ENCODE results near the gene NTN1.

The NTN1 gene

GRCh38 chr17:9116311-9116835 is 95.1 kb downstream of the NTN1 start:
- H3K4me3 ChIP-seq (ENCODE audit: low read length): no peak overlapping the region
- H4K20me1 ChIP-seq (ENCODE audit: insufficient read depth, low read length): no peaks in the 10 kb centered on the region
- TF ChIP-seq, protein P1, sequence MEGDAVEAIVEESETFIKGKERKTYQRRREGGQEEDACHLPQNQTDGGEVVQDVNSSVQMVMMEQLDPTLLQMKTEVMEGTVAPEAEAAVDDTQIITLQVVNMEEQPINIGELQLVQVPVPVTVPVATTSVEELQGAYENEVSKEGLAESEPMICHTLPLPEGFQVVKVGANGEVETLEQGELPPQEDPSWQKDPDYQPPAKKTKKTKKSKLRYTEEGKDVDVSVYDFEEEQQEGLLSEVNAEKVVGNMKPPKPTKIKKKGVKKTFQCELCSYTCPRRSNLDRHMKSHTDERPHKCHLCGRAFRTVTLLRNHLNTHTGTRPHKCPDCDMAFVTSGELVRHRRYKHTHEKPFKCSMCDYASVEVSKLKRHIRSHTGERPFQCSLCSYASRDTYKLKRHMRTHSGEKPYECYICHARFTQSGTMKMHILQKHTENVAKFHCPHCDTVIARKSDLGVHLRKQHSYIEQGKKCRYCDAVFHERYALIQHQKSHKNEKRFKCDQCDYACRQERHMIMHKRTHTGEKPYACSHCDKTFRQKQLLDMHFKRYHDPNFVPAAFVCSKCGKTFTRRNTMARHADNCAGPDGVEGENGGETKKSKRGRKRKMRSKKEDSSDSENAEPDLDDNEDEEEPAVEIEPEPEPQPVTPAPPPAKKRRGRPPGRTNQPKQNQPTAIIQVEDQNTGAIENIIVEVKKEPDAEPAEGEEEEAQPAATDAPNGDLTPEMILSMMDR (IDR thresholded peaks at IDR 0.05; ENCODE audit: low read depth, low read length): no peak
- no peak for TF ChIP-seq EZH2phosphoT487 (IDR thresholded peaks at IDR 0.05; ENCODE audit: low read depth)
- H3K9me3 ChIP-seq (ENCODE audit: insufficient read depth, low read length): no peaks in the 10 kb centered on the region
- no peaks in the 10 kb centered on the region for H3K36me3 ChIP-seq (replicated peaks; ENCODE audit: low read depth, low read length)
- H2AFZ ChIP-seq (ENCODE audit: low read depth, low read length): no peak overlapping the region
- H3K9ac ChIP-seq (ENCODE audit: low read length): no peak overlapping the region
- no peaks in the 10 kb centered on the region for H3K79me2 ChIP-seq (ENCODE audit: low read length)
- H3K4me2 ChIP-seq (ENCODE audit: low read length): no peak overlapping the region
- H3K4me1 ChIP-seq (ENCODE audit: low read length): peaks cover under 1% of the 10 kb centered on the region; the same call in 1 of the 2 replicates
- no peak overlapping the region for H3K27ac ChIP-seq (ENCODE audit: low read length)
- H3K27me3 ChIP-seq (ENCODE audit: low read depth, low read length): no peaks in the 10 kb centered on the region

GRCh38 chr17:9116861-9117568 is 95.7 kb downstream of the NTN1 start:
- no peak overlapping the region for H2AFZ ChIP-seq (ENCODE audit: low read depth, low read length)
- no peaks in the 10 kb centered on the region for H3K36me3 ChIP-seq (replicated peaks; ENCODE audit: low read depth, low read length)
- no peaks in the 10 kb centered on the region for H3K9me3 ChIP-seq (ENCODE audit: insufficient read depth, low read length)
- no peak overlapping the region for H3K4me2 ChIP-seq (ENCODE audit: low read length)
- TF ChIP-seq EZH2phosphoT487 (IDR thresholded peaks at IDR 0.05; ENCODE audit: low read depth): no peak
- TF ChIP-seq, protein P1 (IDR thresholded peaks at IDR 0.05; ENCODE audit: low read depth, low read length): no peak
- no peaks in the 10 kb centered on the region for H4K20me1 ChIP-seq (ENCODE audit: insufficient read depth, low read length)
- no peak overlapping the region for H3K27ac ChIP-seq (ENCODE audit: low read length)
- no peaks in the 10 kb centered on the region for H3K79me2 ChIP-seq (ENCODE audit: low read length)
- no peak overlapping the region for H3K9ac ChIP-seq (ENCODE audit: low read length)
- H3K27me3 ChIP-seq (ENCODE audit: low read depth, low read length): no peaks in the 10 kb centered on the region
- no peak overlapping the region for H3K4me3 ChIP-seq (ENCODE audit: low read length)
- peaks cover 6% of the 10 kb centered on the region; the same call in 1 of the 2 replicates for H3K4me1 ChIP-seq (ENCODE audit: low read length)

DNA sequence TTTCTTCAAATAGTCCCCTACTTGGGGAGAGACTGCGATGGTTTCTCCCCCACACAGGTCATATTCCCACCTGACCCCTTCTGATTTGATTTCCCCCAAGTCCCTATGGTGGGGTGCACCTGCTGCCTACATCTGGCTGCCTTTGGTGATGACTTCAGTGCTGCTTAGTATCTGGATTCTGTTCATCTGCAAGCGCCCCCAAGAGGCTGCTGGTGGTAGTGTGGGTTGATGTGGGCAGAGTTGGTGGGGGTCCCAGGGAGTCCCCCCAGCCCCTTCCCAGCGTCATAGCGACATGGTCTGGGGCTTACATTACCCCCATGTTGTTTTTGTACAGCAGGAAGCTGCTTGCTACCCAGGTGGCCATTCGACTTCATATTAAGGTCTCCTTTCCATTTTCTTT is 99.2 kb downstream of the NTN1 start:
- Histone ChIP-seq H3K4me2 (ENCODE audit: low read length) (no peak overlapping the region), H3K27ac (ENCODE audit: low read length) (no peak overlapping the region), H3K27me3 (ENCODE audit: low read depth, low read length) (no peaks in the 10 kb centered on the region), H3K4me3 (ENCODE audit: low read length) (no peak overlapping the region), H2AFZ (ENCODE audit: low read depth, low read length) (no peak overlapping the region), H3K9me3 (ENCODE audit: insufficient read depth, low read length) (no peaks in the 10 kb centered on the region), H4K20me1 (ENCODE audit: insufficient read depth, low read length) (no peaks in the 10 kb centered on the region), H3K4me1 (ENCODE audit: low read length) (peaks cover 28% of the 10 kb centered on the region), H3K36me3 (replicated peaks; ENCODE audit: low read depth, low read length) (no peaks in the 10 kb centered on the region), H3K9ac (ENCODE audit: low read length) (no peak overlapping the region), H3K79me2 (ENCODE audit: low read length) (no peaks in the 10 kb centered on the region)
- TF ChIP-seq EZH2phosphoT487 (IDR thresholded peaks at IDR 0.05; ENCODE audit: low read depth): no peak
- TF ChIP-seq, protein P1 (IDR thresholded peaks at IDR 0.05; ENCODE audit: low read depth, low read length): peak; percentile 59

DNA sequence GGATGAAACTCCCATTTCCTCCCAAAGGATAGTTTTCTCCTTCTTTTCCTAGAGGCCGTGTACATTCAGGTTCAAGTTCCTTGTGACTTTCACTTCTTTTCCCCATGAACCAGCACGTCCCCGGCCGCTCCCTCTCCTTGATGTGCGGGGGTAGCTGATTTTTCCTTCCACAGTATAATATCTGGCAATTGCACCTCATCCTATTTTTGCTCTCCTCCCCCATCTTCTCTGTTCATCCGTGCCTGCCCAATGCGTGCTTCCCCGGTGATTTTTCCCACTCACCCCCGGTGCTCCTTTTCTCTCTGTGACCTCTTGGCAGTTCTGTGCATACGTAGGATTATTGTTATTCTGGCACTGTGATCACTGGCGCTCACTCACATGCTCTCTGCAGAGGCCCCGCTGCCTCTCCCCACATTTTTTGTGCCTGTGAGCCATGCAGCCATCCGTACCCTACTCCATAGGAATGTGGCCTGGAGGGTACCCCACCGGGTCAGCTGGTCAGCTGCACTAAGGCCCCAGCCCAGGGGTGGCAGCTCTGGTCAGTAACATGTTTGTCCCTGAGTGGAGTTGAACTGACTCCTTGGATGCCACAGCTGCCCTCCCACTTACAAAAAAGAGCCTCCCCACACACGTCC is 100.0 kb downstream of the NTN1 start:
- peaks cover 28% of the 10 kb centered on the region for H3K4me1 ChIP-seq (ENCODE audit: low read length)
- H3K9me3 ChIP-seq (ENCODE audit: insufficient read depth, low read length): no peaks in the 10 kb centered on the region
- no peaks in the 10 kb centered on the region for H3K79me2 ChIP-seq (ENCODE audit: low read length)
- H2AFZ ChIP-seq (ENCODE audit: low read depth, low read length): no peak overlapping the region
- H4K20me1 ChIP-seq (ENCODE audit: insufficient read depth, low read length): no peaks in the 10 kb centered on the region
- no peak overlapping the region for H3K9ac ChIP-seq (ENCODE audit: low read length)
- no peak overlapping the region for H3K4me3 ChIP-seq (ENCODE audit: low read length)
- no peaks in the 10 kb centered on the region for H3K36me3 ChIP-seq (replicated peaks; ENCODE audit: low read depth, low read length)
- no peak overlapping the region for H3K4me2 ChIP-seq (ENCODE audit: low read length)
- H3K27ac ChIP-seq (ENCODE audit: low read length): no peak overlapping the region
- no peak for TF ChIP-seq EZH2phosphoT487 (IDR thresholded peaks at IDR 0.05; ENCODE audit: low read depth)
- TF ChIP-seq, protein P1 (IDR thresholded peaks at IDR 0.05; ENCODE audit: low read depth, low read length): no peak
- no peaks in the 10 kb centered on the region for H3K27me3 ChIP-seq (ENCODE audit: low read depth, low read length)

Data from OCI-LY3 (cell line).